HG02798 (cell line): ENCODE measurements around the gene DNAAF3.
"Not testable (repeated sequence)": the region's sequence is repeated elsewhere in the genome, so short reads cannot be mapped to it uniquely, and the experiment has no call there.

ENCODE experiments used
- ATAC-seq: cut with Tn5 transposase; IDR thresholded peaks from one replicate; pipeline ENCODE4 v1.9.1; 2021; ENCODE audit warnings: mild to moderate bottlenecking; ENCODE audit not compliant: unreplicated experiment, poor library complexity

The DNAAF3 gene

GRCh38 chr19:55156202-55157063 lies 10.0 kb downstream of the DNAAF3 start:
- ATAC-seq = no peak

- ATAC-seq = not testable (repeated sequence)
These were observed 10.6 kb downstream of the DNAAF3 start for GRCh38 chr19:55155784-55156183.

GRCh38 chr19:55153652-55154264 lies 12.7 kb downstream of the DNAAF3 start:
- no peak for ATAC-seq

GRCh38 chr19:55152017-55152416 lies 14.4 kb downstream of the DNAAF3 start:
- ATAC-seq = no peak

GRCh38 chr19:55149078-55150003 lies 17.1 kb downstream of the DNAAF3 start, which contains the start of gene TNNT1:
TNNT1 (minus strand) TSS chr19:55149206; CDS start chr19:55147157, 2,049 bp downstream.
- ATAC-seq = no peak

GRCh38 chr19:55147545-55148251 lies 18.7 kb downstream of the DNAAF3 start:
- ATAC-seq = no peak

- no peak for ATAC-seq
These were observed 19.6 kb downstream of the DNAAF3 start for GRCh38 chr19:55146705-55147273.

- ATAC-seq = no peak
These were observed 20.2 kb downstream of the DNAAF3 start for GRCh38 chr19:55146078-55146704.

- no peak for ATAC-seq
These were observed 21.2 kb downstream of the DNAAF3 start for GRCh38 chr19:55145232-55145631.

- no peak for ATAC-seq
These were observed 24.7 kb downstream of the DNAAF3 start for GRCh38 chr19:55141696-55142095.

- no peak for ATAC-seq
These were observed 28.5 kb downstream of the DNAAF3 start for GRCh38 chr19:55137915-55138314.

- no peak for ATAC-seq
These were observed 29.9 kb downstream of the DNAAF3 start for GRCh38 chr19:55136399-55137102.

- no peak for ATAC-seq
These were observed 31.7 kb downstream of the DNAAF3 start for GRCh38 chr19:55134736-55135135.

- no peak for ATAC-seq
These were observed 32.6 kb downstream of the DNAAF3 start for GRCh38 chr19:55133639-55134444.

GRCh38 chr19:55132453-55133129 lies 33.8 kb downstream of the DNAAF3 start:
- no peak for ATAC-seq

GRCh38 chr19:55131421-55131820 lies 35.0 kb downstream of the DNAAF3 start:
- no peak for ATAC-seq

GRCh38 chr19:55119053-55119452 lies 47.4 kb downstream of the DNAAF3 start:
- ATAC-seq = no peak
